Epithelial cell of prostate (primary cell): ENCODE results near the gene TMBIM1.

Experiments used
- DNase-seq: peaks from one replicate; pipeline ENCODE4 v3.0.0-alpha.2; 2011; ENCODE audit warnings: low read depth, low spot score
- H3K27ac ChIP-seq: fragments of 450-650 bp; 2 replicates; pipeline ENCODE4 v1.5.1; 2017; ENCODE audit warnings: mild to moderate bottlenecking

Gene TMBIM1

GRCh38 chr2:218229851-218230250 lies 62.5 kb downstream of the TMBIM1 start:
- DNase-seq: no peak
- H3K27ac ChIP-seq: peak overlapping the region; percentile 95

GRCh38 chr2:218229239-218229638 lies 63.1 kb downstream of the TMBIM1 start:
- no peak for DNase-seq
- peak overlapping the region; percentile 95 for H3K27ac ChIP-seq

- peak overlapping the region; percentile 95 for H3K27ac ChIP-seq
- DNase-seq: no peak
These were observed 63.8 kb downstream of the TMBIM1 start for GRCh38 chr2:218228366-218229090.

- no peak for DNase-seq
- H3K27ac ChIP-seq: peak overlapping the region; percentile 95
These were observed 65.4 kb downstream of the TMBIM1 start for GRCh38 chr2:218226903-218227302.
